Lower lobe of right lung (tissue), 2 donors: ENCODE results near the gene VPS33A. TPM values are rescaled to one million over a fixed set of nuclear protein-coding genes. Genes with fewer than 3 reads are reported as not detected.
A peak's percentile ranks its signal among the peaks of the same experiment; 100 is the strongest.

Source experiments
- ATAC-seq, 2 donors: fragments of 200-7000 bp; cut with Tn5 transposase; one replicate each; pipeline ENCODE4 v1.9.1; 2020 to 2022; ENCODE audit warnings: mild to moderate bottlenecking in 2 of 2, moderate library complexity in 2 of 2
- DNase-seq: peaks from one replicate; pipeline ENCODE4 v3.0.0-alpha.2; 2020
- H3K27ac ChIP-seq: fragments of 200-600 bp; one replicate; pipeline ENCODE4 v1.8.0; 2022
- H3K27me3 ChIP-seq: fragments of 200-600 bp; one replicate; pipeline ENCODE4 v1.8.0; 2022; ENCODE audit warnings: low read depth
- H3K36me3 ChIP-seq: fragments of 200-600 bp; one replicate; pipeline ENCODE4 v1.8.0; 2022; ENCODE audit warnings: mild to moderate bottlenecking
- H3K4me1 ChIP-seq: fragments of 200-600 bp; one replicate; pipeline ENCODE4 v1.8.0; 2022
- H3K4me3 ChIP-seq: fragments of 200-600 bp; one replicate; pipeline ENCODE4 v1.8.0; 2022; ENCODE audit warnings: mild to moderate bottlenecking
- H3K9me3 ChIP-seq: fragments of 200-600 bp; one replicate; pipeline ENCODE4 v1.8.0; 2022
- intact Hi-C: fragments of 100-400 bp; cut with DNase I; formaldehyde crosslinking; loops from one replicate; pipeline ENCODE4 v1.11.0; 2022
- total RNA-seq: library from RNA; stranded (reverse); fragmentation: NEBNext Ultra II Directional; extraction: Animal tissue kit (Norgen Biotek cat#: 25700); gene quantifications from one replicate; pipeline ENCODE4 v1.2.1, GENCODE V29; 2021
- TF ChIP-seq, protein P1 (sequence below): fragments of 200-600 bp; IDR thresholded peaks from one replicate; pipeline ENCODE4 v1.8.0; 2022; ENCODE audit warnings: antibody characterized with exemption, mild to moderate bottlenecking
- donor health status: DM: no; HTN: yes; CAD: no; lungs with severe emphysema.

Gene VPS33A
- total RNA-seq, 1 donor from 2014 or later, result 16.2 TPM

DNA sequence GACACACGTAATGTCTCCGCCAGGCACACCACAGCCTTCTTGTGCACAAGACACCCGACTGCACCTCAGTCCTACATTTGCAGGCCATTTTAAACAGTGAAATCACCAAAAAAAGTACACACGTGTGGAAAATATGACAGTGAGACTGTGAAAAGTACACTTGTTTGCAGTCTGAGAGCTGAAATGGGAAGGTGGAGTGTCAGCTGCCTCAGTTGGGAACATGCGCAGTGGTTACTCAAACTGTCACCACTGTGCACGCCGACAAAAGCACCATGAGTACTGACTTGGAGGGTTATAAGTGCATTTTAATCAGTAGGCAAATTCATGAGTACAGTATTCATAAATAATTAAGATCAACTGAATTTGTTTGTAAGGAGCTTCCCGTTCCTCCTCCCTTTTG, 15.8 kb downstream of the VPS33A start:
- Histone ChIP-seq H3K27ac (no peak overlapping the region), H3K4me1 (no peaks in the 10 kb centered on the region), H3K27me3 (no peaks in the 10 kb centered on the region), H3K9me3 (no peaks in the 10 kb centered on the region), H3K36me3 (peaks cover 72% of the 10 kb centered on the region), H3K4me3 (no peak overlapping the region)
- intact Hi-C loops, result no loop called here
- TF ChIP-seq, protein P1, sequence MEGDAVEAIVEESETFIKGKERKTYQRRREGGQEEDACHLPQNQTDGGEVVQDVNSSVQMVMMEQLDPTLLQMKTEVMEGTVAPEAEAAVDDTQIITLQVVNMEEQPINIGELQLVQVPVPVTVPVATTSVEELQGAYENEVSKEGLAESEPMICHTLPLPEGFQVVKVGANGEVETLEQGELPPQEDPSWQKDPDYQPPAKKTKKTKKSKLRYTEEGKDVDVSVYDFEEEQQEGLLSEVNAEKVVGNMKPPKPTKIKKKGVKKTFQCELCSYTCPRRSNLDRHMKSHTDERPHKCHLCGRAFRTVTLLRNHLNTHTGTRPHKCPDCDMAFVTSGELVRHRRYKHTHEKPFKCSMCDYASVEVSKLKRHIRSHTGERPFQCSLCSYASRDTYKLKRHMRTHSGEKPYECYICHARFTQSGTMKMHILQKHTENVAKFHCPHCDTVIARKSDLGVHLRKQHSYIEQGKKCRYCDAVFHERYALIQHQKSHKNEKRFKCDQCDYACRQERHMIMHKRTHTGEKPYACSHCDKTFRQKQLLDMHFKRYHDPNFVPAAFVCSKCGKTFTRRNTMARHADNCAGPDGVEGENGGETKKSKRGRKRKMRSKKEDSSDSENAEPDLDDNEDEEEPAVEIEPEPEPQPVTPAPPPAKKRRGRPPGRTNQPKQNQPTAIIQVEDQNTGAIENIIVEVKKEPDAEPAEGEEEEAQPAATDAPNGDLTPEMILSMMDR, result no peak
- no peak for DNase-seq
- ATAC-seq, result no peak

DNA sequence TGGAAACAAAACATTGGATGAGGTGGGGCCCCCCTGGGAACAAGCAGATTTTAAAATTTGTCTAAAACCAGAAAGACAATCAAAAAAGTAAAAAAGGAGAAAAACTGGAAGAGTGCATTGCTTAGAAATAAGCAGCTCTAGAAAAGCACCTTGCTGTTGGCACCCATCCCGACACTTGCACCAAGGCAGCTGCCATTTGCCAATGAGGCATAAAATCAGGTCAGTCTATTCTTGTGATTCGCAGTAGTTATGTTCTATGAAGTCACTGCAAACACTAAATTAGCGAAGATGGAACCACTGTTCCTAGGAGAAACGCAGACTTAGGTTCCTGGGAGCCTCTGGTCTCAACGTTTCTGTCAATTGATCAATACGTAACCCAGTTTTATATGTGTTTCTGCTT, 16.2 kb downstream of the VPS33A start:
- Histone ChIP-seq H3K27ac (no peak overlapping the region), H3K4me3 (no peak overlapping the region), H3K4me1 (no peaks in the 10 kb centered on the region), H3K36me3 (peaks cover 72% of the 10 kb centered on the region), H3K9me3 (no peaks in the 10 kb centered on the region), H3K27me3 (no peaks in the 10 kb centered on the region)
- intact Hi-C loops, result no loop called here
- no peak for ATAC-seq
- TF ChIP-seq, protein P1, result no peak
- DNase-seq, result no peak

DNA sequence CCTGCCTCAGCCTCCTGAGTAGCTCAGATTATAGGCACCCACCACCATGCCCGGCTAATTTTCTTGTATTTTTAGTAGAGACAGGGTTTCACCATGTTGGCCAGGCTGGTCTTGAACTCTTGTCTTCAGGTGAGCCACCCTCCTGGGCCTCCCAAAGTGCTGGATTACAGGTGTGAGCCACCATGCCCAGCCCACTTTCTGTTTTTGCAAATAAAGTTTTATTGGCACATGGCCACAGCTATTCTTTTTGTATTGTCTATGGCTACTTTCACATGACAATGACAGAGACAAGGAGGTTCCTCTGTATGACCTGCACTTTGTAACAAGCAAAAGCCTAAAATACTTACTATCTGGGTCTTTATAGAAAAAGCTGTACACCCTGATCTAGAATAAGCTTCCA, 20.7 kb downstream of the VPS33A start:
- Histone ChIP-seq H3K4me1 (no peaks in the 10 kb centered on the region), H3K36me3 (peaks cover 78% of the 10 kb centered on the region), H3K4me3 (no peak overlapping the region), H3K9me3 (no peaks in the 10 kb centered on the region), H3K27me3 (no peaks in the 10 kb centered on the region), H3K27ac (peak overlapping the region; percentile 16)
- intact Hi-C loops, result no loop called here
- DNase-seq, result no peak
- TF ChIP-seq, protein P1, result no peak
- ATAC-seq, result no peak

GRCh38 chr12:122244565-122245371, 21.5 kb downstream of the VPS33A start:
- peak overlapping the region; percentile 3 for H3K4me3 ChIP-seq
- ATAC-seq, result no peak
- peaks cover 78% of the 10 kb centered on the region for H3K36me3 ChIP-seq

GRCh38 chr12:122243965-122244364, 22.3 kb downstream of the VPS33A start:
- no peak overlapping the region for H3K27ac ChIP-seq
- intact Hi-C loops, result no loop called here
- no peaks in the 10 kb centered on the region for H3K9me3 ChIP-seq
- TF ChIP-seq, protein P1, result no peak
- no peak overlapping the region for H3K4me3 ChIP-seq
- H3K36me3 ChIP-seq, result peaks cover 78% of the 10 kb centered on the region
- no peaks in the 10 kb centered on the region for H3K4me1 ChIP-seq
- no peaks in the 10 kb centered on the region for H3K27me3 ChIP-seq
- DNase-seq (no peak), ATAC-seq (no peak)

More at GRCh38 chr12:122244565-122245371, 21.5 kb downstream of the VPS33A start:
- no peaks in the 10 kb centered on the region for H3K9me3 ChIP-seq
- H3K27ac ChIP-seq, result peak overlapping the region; percentile 16
- no peaks in the 10 kb centered on the region for H3K4me1 ChIP-seq
- DNase-seq, result no peak
- TF ChIP-seq, protein P1, result no peak
- intact Hi-C loops, result no loop called here
- no peaks in the 10 kb centered on the region for H3K27me3 ChIP-seq
